Smooth muscle cell (in vitro differentiated cells): ENCODE data around the gene KRT32. TPM values are rescaled to one million over a fixed set of nuclear protein-coding genes. Genes with fewer than 3 reads are reported as not detected.

Experiments used
- DNase-seq: peaks from one replicate; lab custom pipeline; 2025; ENCODE audit not compliant: unreplicated experiment; lab: John Stamatoyannopoulos, UW
- H2AFZ ChIP-seq: fragments of 200-600 bp; sonication (generic); 2 replicates; pipeline ENCODE4 v1.6.0; 2016; ENCODE audit warnings: antibody characterized with exemption, low read depth, mild to moderate bottlenecking
- H3F3A ChIP-seq: fragments of 200-600 bp; sonication (generic); 2 replicates; pipeline ENCODE4 v1.6.0; 2017; ENCODE audit warnings: antibody characterized with exemption, low read depth
- H3K27ac ChIP-seq: fragments of 200-600 bp; sonication (generic); 2 replicates; pipeline ENCODE4 v1.5.1; 2016; ENCODE audit warnings: low read depth, mild to moderate bottlenecking
- H3K27me3 ChIP-seq: fragments of 200-600 bp; sonication (generic); 2 replicates; pipeline ENCODE4 v1.6.1; 2016; ENCODE audit warnings: low read depth, mild to moderate bottlenecking
- H3K36me3 ChIP-seq: fragments of 200-600 bp; sonication (generic); 2 replicates; pipeline ENCODE4 v1.5.1; 2016; ENCODE audit warnings: low read depth
- H3K4me1 ChIP-seq: fragments of 200-600 bp; sonication (generic); 2 replicates; pipeline ENCODE4 v1.5.1; 2016; ENCODE audit warnings: low read depth
- H3K4me2 ChIP-seq: fragments of 200-600 bp; sonication (generic); 2 replicates; pipeline ENCODE4 v1.6.0; 2016; ENCODE audit warnings: mild to moderate bottlenecking
- H3K4me3 ChIP-seq: fragments of 200-600 bp; sonication (generic); 2 replicates; pipeline ENCODE4 v1.5.1; 2016; ENCODE audit warnings: mild to moderate bottlenecking
- H3K79me2 ChIP-seq: fragments of 200-600 bp; sonication (generic); 2 replicates; pipeline ENCODE4 v1.6.0; 2016; ENCODE audit warnings: low read depth, mild to moderate bottlenecking
- H3K9ac ChIP-seq: fragments of 200-600 bp; sonication (generic); 2 replicates; pipeline ENCODE4 v1.6.0; 2016; ENCODE audit warnings: low read depth
- H3K9me3 ChIP-seq: fragments of 200-600 bp; sonication (generic); replicated peaks from 2 replicates; pipeline ENCODE4 v1.5.1; 2016; ENCODE audit warnings: low read depth
- H4K20me1 ChIP-seq: fragments of 200-600 bp; sonication (generic); 2 replicates; pipeline ENCODE4 v1.6.0; 2016; ENCODE audit warnings: low read depth
- CTCF ChIP-seq: fragments of 200-600 bp; sonication (generic); IDR thresholded peaks from 2 replicates; pipeline ENCODE4 v1.5.1; 2017; ENCODE audit warnings: borderline replicate concordance, mild to moderate bottlenecking, antibody characterized with exemption; ENCODE audit not compliant: insufficient read depth, poor library complexity, severe bottlenecking
- WGBS: methylation state at CpG from one replicate; pipeline ENCODE4 v1.1.7; 2016; ENCODE audit warnings: low lambda C conversion rate; 5-methylcytosine and 5-hydroxymethylcytosine counted together
- polyA plus RNA-seq: library from polyadenylated mRNA; unstranded; fragments of >200 nt; fragmentation: Nextera tagmentation; extraction: Ambion mirVana; gene quantifications from 2 replicates; pipeline ENCODE4 v1.2.1, GENCODE V29; 2016
- total RNA-seq: library from RNA; depleted of rRNA; stranded (reverse); fragments of >200 nt; gene quantifications from 2 replicates; pipeline ENCODE4 v1.2.3, GENCODE V29; 2014

Gene KRT32
- total and polyA plus RNA-seq, 2 experiments from 2014 or later = not detected

GRCh38 chr17:41415833-41416335, 51.3 kb downstream of the KRT32 start:
- Histone ChIP-seq H4K20me1 (no peaks in the 10 kb centered on the region), H3K27me3 (no peaks in the 10 kb centered on the region), H3K79me2 (no peaks in the 10 kb centered on the region), H3K9ac (no peak overlapping the region), H3K27ac (peak overlapping the region; percentile 66), H3K4me2 (no peak overlapping the region), H3K9me3 (no peaks in the 10 kb centered on the region), H2AFZ (no peak overlapping the region), H3K4me3 (no peak overlapping the region), H3F3A (no peaks in the 10 kb centered on the region), H3K36me3 (no peaks in the 10 kb centered on the region), H3K4me1 (no peaks in the 10 kb centered on the region)
- no peak for TF ChIP-seq CTCF
- WGBS = 81% methylated on average over 3 of the region's 3 CpGs
- no peak for DNase-seq

GRCh38 chr17:41415411-41415810, 51.8 kb downstream of the KRT32 start:
- Histone ChIP-seq H3K4me1 (no peaks in the 10 kb centered on the region), H3K4me3 (no peak overlapping the region), H3K27me3 (no peaks in the 10 kb centered on the region), H3K36me3 (no peaks in the 10 kb centered on the region), H3K27ac (peak overlapping the region; percentile 66), H3K9me3 (no peaks in the 10 kb centered on the region), H3F3A (no peaks in the 10 kb centered on the region), H3K4me2 (no peak overlapping the region), H3K9ac (no peak overlapping the region), H4K20me1 (no peaks in the 10 kb centered on the region), H2AFZ (no peak overlapping the region), H3K79me2 (no peaks in the 10 kb centered on the region)
- no peak for DNase-seq
- TF ChIP-seq CTCF = no peak
- WGBS = 93% methylated on average over 4 of the region's 4 CpGs

GRCh38 chr17:41413982-41414381, 53.2 kb downstream of the KRT32 start:
- Histone ChIP-seq H3K36me3 (no peaks in the 10 kb centered on the region), H3K27me3 (no peaks in the 10 kb centered on the region), H3K4me3 (no peak overlapping the region), H3K9ac (no peak overlapping the region), H3F3A (no peaks in the 10 kb centered on the region), H3K4me1 (no peaks in the 10 kb centered on the region), H3K79me2 (no peaks in the 10 kb centered on the region), H3K9me3 (no peaks in the 10 kb centered on the region), H4K20me1 (no peaks in the 10 kb centered on the region), H3K27ac (no peak overlapping the region), H2AFZ (no peak overlapping the region), H3K4me2 (no peak overlapping the region)
- DNase-seq = no peak
- 83% methylated on average over 2 of the region's 2 CpGs for WGBS
- no peak for TF ChIP-seq CTCF

- Histone ChIP-seq H3K9ac (no peak overlapping the region), H3K36me3 (no peaks in the 10 kb centered on the region), H3K27me3 (no peaks in the 10 kb centered on the region), H4K20me1 (no peaks in the 10 kb centered on the region), H3K79me2 (no peaks in the 10 kb centered on the region), H3F3A (no peaks in the 10 kb centered on the region), H3K4me1 (no peaks in the 10 kb centered on the region), H3K9me3 (no peaks in the 10 kb centered on the region), H2AFZ (no peak overlapping the region), H3K4me2 (no peak overlapping the region), H3K4me3 (no peak overlapping the region), H3K27ac (no peak overlapping the region)
- TF ChIP-seq CTCF = no peak
- 62% methylated on average over 5 of the region's 5 CpGs for WGBS
- DNase-seq = no peak
Observed at GRCh38 chr17:41413353-41413957, 53.7 kb downstream of the KRT32 start.
